GM19023 (cell line): ENCODE data around the gene CCDC158.
"Not testable (repeated sequence)": the region's sequence is repeated elsewhere in the genome, so short reads cannot be mapped to it uniquely, and the experiment has no call there.

Experiments
- ATAC-seq: cut with Tn5 transposase; IDR thresholded peaks from one replicate; pipeline ENCODE4 v1.9.1; 2021; ENCODE audit warnings: mild to moderate bottlenecking, moderate library complexity; ENCODE audit not compliant: unreplicated experiment

The CCDC158 gene

GRCh38 chr4:76312457-76312856 is 108.5 kb downstream of the CCDC158 start:
- ATAC-seq: no peak

GRCh38 chr4:76311896-76312331 is 109.0 kb downstream of the CCDC158 start:
- no peak for ATAC-seq

GRCh38 chr4:76310683-76311082 is 110.3 kb downstream of the CCDC158 start:
- ATAC-seq: no peak

GRCh38 chr4:76309939-76310550 is 110.9 kb downstream of the CCDC158 start:
- no peak for ATAC-seq

- no peak for ATAC-seq
Measured at GRCh38 chr4:76308548-76308947, 112.4 kb downstream of the CCDC158 start.

GRCh38 chr4:76307660-76308014 is 113.3 kb downstream of the CCDC158 start:
- ATAC-seq: no peak

GRCh38 chr4:76306882-76307659 is 113.9 kb downstream of the CCDC158 start:
- ATAC-seq: no peak

- ATAC-seq: peak; percentile 46
Measured at GRCh38 chr4:76305971-76306881, 114.7 kb downstream of the CCDC158 start, which contains the start of gene STBD1. Gene STBD1 (plus strand): TSS chr4:76306733. CDS start chr4:76306770, 37 bp downstream.

- ATAC-seq: no peak
Measured at GRCh38 chr4:76305033-76305687, 115.8 kb downstream of the CCDC158 start.

- no peak for ATAC-seq
Measured at GRCh38 chr4:76302826-76303438, 118.0 kb downstream of the CCDC158 start.

GRCh38 chr4:76301775-76302162 is 119.2 kb downstream of the CCDC158 start:
- no peak for ATAC-seq

GRCh38 chr4:76301068-76301774 is 119.7 kb downstream of the CCDC158 start:
- peak; percentile 99 for ATAC-seq

- ATAC-seq: no peak
Measured at GRCh38 chr4:76300012-76300411, 120.9 kb downstream of the CCDC158 start.

- ATAC-seq: no peak
Measured at GRCh38 chr4:76298227-76298626, 122.7 kb downstream of the CCDC158 start.

GRCh38 chr4:76296286-76296820 is 124.6 kb downstream of the CCDC158 start:
- no peak for ATAC-seq

GRCh38 chr4:76293772-76294171 is 127.2 kb downstream of the CCDC158 start:
- no peak for ATAC-seq

GRCh38 chr4:76292730-76293129 is 128.2 kb downstream of the CCDC158 start:
- ATAC-seq: no peak

- not testable (repeated sequence) for ATAC-seq
Measured at GRCh38 chr4:76287811-76288210, 133.1 kb downstream of the CCDC158 start.

GRCh38 chr4:76283900-76284299 is 137.0 kb downstream of the CCDC158 start:
- no peak for ATAC-seq
